ENCODE results near the gene HAO2.

HAO2 gene

DNA sequence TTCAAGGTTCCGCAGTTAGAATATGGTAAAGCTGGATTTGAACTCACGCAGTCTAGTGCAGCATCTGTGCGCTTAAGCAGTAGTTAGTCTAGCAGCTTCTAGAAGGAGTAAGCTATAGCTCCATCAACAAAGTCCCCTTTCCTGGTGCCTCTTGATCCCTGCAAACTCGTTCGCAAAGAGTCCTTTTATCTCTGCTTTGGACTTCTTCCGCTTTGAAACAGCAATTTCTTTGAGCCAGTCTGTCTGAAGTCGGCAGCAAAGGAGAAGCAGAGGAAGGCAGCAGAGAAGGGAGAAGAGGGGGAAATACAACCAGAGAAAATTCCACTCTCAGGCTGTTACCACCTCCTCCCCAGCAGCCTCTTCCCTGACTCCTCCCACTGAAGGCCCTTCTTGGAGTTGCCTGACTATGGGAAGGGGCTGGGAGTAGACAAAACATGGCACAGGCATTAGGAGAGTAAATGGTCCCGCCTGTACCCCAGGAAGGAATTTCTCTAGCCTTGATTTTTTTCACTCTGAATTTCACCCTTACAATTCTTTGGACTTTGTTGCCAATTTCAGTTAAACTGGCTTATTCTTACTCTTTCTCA is 72.2 kb downstream of the HAO2 start:
- Mint-ChIP-seq H3K36me3 (ENCODE audit: low read depth) (no peaks in the 10 kb centered on the region), H3K27ac (no peak overlapping the region), H3K9me3 (no peaks in the 10 kb centered on the region), H3K4me3 (no peak overlapping the region), H3K27me3 (ENCODE audit: low read depth) (peaks cover 8% of the 10 kb centered on the region), H3K4me1 (peaks cover 4% of the 10 kb centered on the region)
- TF ChIP-seq, protein P1, sequence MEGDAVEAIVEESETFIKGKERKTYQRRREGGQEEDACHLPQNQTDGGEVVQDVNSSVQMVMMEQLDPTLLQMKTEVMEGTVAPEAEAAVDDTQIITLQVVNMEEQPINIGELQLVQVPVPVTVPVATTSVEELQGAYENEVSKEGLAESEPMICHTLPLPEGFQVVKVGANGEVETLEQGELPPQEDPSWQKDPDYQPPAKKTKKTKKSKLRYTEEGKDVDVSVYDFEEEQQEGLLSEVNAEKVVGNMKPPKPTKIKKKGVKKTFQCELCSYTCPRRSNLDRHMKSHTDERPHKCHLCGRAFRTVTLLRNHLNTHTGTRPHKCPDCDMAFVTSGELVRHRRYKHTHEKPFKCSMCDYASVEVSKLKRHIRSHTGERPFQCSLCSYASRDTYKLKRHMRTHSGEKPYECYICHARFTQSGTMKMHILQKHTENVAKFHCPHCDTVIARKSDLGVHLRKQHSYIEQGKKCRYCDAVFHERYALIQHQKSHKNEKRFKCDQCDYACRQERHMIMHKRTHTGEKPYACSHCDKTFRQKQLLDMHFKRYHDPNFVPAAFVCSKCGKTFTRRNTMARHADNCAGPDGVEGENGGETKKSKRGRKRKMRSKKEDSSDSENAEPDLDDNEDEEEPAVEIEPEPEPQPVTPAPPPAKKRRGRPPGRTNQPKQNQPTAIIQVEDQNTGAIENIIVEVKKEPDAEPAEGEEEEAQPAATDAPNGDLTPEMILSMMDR (IDR thresholded peaks at IDR 0.05; ENCODE audit: unreplicated experiment in 3 of 3), result no peak

DNA sequence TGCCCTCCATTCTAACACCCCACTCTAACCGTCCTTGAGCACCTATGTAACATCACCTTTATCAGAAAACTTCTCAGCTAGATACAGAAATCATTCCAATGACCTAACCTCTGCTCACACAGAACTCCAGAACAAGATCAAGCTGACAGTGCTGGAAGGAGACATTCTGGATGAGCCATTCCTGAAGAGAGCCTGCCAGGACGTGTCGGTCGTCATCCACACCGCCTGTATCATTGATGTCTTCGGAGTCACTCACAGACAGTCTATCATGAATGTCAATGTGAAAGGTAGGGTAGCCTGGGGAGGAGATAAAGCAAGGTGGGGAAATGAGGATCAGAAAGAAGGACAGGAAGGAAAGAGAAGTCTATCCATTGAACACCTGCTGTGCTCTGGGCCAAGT is 74.2 kb downstream of the HAO2 start:
- peaks cover 11% of the 10 kb centered on the region for H3K27me3 Mint-ChIP-seq (ENCODE audit: low read depth)
- no peaks in the 10 kb centered on the region for H3K9me3 Mint-ChIP-seq
- TF ChIP-seq, protein P1 (IDR thresholded peaks at IDR 0.05; ENCODE audit: unreplicated experiment in 3 of 3), result no peak
- H3K4me1 Mint-ChIP-seq, result peaks cover 4% of the 10 kb centered on the region
- H3K36me3 Mint-ChIP-seq (ENCODE audit: low read depth), result no peaks in the 10 kb centered on the region
- no peak overlapping the region for H3K4me3 Mint-ChIP-seq
- H3K27ac Mint-ChIP-seq, result no peak overlapping the region

All from nephron (organoid).